ENCODE results near the gene PURA.

GRCh38 chr5:140143521-140144258, 29.8 kb downstream of the PURA start:
- TF ChIP-seq CTCF (IDR thresholded peaks at IDR 0.05; ENCODE audit: low read depth, low read length, poor library complexity, severe bottlenecking) (no peak), EZH2phosphoT487 (IDR thresholded peaks at IDR 0.05; ENCODE audit: borderline replicate concordance, low read length) (no peak)

Data from DOHH2 (cell line).